GM12874 (cell line): Measurements from ENCODE around the gene CDH4.

Source experiments
- TF ChIP-seq, protein P1 (sequence below): IDR thresholded peaks from 2 replicates; pipeline ENCODE4 v1.5.1; 2011; ENCODE audit warnings: low read depth, mild to moderate bottlenecking, control low read depth, low read length, moderate library complexity; ENCODE audit not compliant: insufficient read depth

The CDH4 gene

DNA sequence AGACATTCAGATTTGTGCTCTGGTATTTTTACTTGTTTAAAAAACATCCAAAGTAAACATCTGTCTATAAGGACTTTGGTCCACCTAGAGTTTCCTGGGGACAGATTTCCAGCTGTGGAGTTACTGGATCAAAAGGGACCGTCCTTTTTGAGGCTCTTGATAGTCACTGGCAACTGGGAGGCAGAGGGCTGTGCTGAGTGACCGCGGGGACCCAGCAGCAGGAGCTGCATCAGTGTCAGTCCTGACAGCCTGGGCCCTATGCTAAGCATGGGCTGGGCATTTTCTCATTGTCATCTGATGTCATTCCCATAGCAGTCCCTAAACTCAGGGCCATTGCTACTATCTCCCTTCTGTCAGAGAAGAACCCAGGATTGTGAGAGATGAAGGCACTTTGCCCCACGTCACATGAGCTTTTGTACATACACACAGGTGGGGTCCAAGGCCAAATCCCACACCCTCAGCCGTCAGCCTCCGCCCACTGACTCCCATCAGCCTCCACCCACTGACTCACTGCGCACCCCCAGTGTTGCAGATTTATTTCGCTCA, 519.8 kb downstream of the CDH4 start:
- TF ChIP-seq, protein P1, sequence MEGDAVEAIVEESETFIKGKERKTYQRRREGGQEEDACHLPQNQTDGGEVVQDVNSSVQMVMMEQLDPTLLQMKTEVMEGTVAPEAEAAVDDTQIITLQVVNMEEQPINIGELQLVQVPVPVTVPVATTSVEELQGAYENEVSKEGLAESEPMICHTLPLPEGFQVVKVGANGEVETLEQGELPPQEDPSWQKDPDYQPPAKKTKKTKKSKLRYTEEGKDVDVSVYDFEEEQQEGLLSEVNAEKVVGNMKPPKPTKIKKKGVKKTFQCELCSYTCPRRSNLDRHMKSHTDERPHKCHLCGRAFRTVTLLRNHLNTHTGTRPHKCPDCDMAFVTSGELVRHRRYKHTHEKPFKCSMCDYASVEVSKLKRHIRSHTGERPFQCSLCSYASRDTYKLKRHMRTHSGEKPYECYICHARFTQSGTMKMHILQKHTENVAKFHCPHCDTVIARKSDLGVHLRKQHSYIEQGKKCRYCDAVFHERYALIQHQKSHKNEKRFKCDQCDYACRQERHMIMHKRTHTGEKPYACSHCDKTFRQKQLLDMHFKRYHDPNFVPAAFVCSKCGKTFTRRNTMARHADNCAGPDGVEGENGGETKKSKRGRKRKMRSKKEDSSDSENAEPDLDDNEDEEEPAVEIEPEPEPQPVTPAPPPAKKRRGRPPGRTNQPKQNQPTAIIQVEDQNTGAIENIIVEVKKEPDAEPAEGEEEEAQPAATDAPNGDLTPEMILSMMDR: no peak

DNA sequence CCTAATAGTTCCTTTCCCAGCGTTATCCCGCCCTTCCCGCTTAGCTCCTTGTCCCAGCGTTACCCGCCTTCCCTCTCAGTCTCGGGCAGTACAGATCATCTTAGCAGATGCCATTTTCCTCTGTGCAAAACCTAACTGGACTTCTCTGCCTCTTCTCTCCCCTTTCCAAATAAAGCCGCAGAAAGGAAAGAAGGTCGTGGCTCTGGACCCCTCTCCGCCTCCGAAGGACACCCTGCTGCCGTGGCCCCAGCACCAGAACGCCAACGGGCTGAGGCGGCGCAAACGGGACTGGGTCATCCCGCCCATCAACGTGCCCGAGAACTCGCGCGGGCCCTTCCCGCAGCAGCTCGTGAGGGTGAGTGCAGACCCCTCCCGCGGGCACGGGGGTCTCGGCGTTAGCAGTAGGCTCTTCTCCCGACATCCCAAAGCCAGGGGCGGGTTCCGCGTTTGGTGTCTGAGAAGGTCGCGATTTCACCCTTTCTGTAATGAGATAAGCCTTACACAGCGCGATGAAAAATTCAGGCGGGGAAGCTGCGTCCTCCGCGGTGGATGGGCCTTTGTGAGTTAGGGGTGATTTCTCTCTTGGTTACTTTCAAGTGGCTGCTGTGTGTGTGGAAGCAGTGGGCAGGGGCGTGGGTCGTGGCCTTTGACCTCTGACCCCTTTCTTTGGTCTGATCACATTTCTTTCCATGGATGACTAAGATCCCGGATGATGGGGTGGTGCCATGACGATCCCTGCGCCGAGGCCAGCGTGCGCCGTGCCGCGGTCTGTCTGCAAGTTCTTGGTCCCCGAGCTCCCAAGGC, 521.0 kb downstream of the CDH4 start:
- TF ChIP-seq, protein P1: no peak

DNA sequence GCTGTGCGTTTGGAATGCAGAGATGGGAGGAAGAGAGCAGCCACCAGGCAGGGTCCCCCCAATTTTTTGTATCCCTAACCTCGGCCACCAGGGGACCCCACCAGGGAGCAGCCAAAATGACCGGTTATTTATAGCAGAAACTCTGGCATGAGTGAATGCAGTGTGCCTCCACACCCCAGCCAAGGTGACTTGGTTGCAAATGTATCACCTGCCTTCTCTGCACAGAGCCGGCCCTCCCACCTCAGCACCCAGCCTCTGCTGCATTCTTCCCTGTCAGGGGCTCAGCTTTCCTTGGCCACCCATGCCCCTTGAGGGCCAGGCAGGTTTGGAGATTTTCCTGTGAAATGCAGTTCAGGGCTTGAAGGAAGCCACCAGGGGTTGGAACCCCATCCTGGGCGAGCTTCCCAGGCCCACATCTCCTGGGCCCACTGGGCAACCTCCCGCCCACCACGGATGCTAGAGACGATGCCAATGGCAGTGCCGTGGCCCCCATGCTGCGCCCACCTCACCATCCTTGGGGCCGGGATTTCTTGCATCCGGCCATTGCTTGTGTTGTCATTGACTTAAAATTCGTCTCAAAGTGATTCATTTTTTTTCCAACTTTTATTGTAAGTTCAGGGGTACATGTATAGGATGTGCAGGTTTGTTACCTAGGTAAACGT, 522.0 kb downstream of the CDH4 start:
- TF ChIP-seq, protein P1: no peak

DNA sequence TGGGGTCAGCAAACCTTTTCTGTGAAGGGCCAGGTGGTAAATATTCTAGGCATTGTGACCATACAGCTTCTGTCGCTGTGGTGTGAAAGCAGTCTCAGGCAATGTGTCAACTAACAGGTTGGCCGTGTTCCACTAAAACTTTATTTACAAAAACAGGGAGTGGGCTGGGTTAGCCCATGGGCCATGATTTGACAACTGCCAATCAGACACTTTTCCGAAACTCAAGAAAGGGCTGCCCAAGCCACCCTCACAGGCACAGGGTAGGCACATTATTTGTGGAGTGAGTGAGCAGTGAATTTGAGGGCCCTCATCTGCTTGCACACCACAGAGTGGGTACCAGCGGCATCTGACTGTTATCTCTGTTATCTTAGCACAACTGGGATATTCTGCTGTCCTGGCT, 523.4 kb downstream of the CDH4 start:
- TF ChIP-seq, protein P1: no peak

DNA sequence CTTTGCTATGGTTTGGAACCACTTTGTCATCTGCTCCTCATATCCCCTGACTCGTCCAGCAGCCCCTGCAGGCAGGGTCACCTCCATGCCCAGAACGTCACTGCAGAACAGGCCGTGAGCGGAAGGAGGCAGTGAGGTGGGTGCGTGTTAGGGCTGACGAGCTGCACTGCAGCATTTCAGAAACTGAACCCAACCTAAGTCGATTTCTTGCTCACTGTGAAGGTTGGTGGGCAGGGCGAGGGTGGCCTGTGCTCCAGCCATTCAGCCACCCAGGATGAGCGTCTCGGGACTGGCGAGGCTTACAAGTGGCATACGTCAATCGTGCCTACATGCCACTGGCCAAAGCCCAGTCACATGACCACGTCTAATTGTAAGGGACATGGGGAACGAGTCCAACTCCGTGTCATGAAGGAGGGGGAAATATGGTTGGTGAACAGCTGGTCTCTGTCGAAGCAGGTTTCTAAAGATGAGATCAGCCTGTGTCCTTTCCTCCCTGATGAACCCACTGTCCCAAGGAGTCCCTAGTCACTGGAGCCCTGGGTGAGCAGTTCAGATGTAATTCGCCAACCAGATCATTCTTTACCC, 524.5 kb downstream of the CDH4 start:
- TF ChIP-seq, protein P1: no peak

DNA sequence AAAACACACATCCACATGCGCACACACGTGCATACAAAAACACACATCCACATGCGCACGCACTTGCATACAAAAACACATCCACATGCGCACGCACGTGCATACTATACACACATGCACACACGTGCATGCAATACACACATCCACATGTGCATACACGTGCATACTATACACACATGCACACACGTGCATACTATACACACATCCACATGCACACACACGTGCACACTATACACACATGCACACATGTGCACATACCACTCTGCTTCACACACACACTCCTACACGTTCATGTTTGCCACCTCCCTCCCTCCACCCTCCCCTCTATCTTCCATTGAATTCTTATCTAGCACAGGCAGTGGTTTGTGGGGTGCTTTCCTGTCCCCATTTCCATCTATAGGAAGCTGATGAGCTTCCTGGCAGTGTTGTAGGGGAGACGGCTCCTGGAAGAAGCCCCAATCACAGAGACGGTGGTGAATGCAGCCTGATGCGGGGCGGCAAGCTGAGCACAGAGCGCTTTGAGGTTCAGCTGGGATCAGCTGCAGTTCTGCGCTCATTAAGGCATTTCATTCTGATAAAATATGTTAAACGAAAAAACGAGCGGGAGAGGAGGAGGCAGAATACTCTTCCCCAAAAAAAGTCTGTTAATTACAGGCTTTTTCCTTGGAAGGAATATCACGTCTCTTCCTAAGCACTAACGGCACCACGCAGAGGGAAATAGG, 525.9 kb downstream of the CDH4 start:
- TF ChIP-seq, protein P1: no peak

DNA sequence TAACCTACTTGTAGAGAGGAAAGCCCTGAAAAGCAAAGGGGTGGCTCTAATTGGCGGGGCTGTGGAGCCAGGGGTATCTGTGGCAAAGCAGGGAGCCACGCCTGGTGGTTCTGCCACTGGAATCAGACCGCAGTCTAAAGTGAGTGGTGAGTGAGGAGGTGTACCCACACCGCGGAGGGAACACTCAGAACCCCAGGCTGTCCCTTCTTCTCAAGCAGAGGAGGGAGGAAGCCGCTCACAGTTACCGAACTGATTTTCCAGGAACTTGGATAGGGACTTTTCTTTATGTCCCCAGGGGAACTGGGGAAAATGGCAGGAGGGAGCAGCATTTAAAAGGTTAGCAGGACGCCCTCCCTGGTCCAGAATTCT, 526.4 kb downstream of the CDH4 start:
- TF ChIP-seq, protein P1: no peak
